ENCODE data around the gene C3. TPM values are rescaled to one million over a fixed set of nuclear protein-coding genes. Genes with fewer than 3 reads are reported as not detected.
A peak's percentile ranks its signal among the peaks of the same experiment; 100 is the strongest.

The C3 gene
- polyA plus RNA-seq, 2 donors, result 25.6 to 137 TPM

GRCh38 chr19:6761053-6761676, 40.7 kb upstream of the C3 start:
- Histone ChIP-seq H3K4me3 (ENCODE audit: low read depth in 1 of 2, low read length in 2 of 2) (no peak overlapping the region), H3K36me3 (ENCODE audit: control insufficient read depth in 2 of 2, insufficient read depth in 2 of 2, low read length in 1 of 2) (peaks cover 0 to 10% of the 10 kb centered on the region in 2 donors), H3K27me3 (ENCODE audit: control insufficient read depth in 1 of 2, insufficient read depth in 2 of 2, low read length in 2 of 2) (no peaks in the 10 kb centered on the region), H3K9me3 (ENCODE audit: control insufficient read depth in 2 of 2, insufficient read depth in 1 of 2, low read depth in 1 of 2, low read length in 1 of 2) (no peaks in the 10 kb centered on the region), H3K27ac (ENCODE audit: low read depth in 2 of 2, low read length in 1 of 2) (no peak overlapping the region), H3K4me1 (ENCODE audit: control insufficient read depth in 2 of 2, insufficient read depth in 2 of 2, low read length in 1 of 2) (no peaks in the 10 kb centered on the region)
- 80 to 92% methylated on average over 4 of the region's 4 CpGs for WGBS, 2 donors

GRCh38 chr19:6760606-6761005, 40.2 kb upstream of the C3 start:
- WGBS, 2 donors, result 96 to 97% methylated on average over 17 of the region's 17 CpGs
- no peak overlapping the region for H3K27ac ChIP-seq (ENCODE audit: low read depth in 2 of 2, low read length in 1 of 2)
- no peaks in the 10 kb centered on the region for H3K4me1 ChIP-seq (ENCODE audit: control insufficient read depth in 2 of 2, insufficient read depth in 2 of 2, low read length in 1 of 2)
- peaks cover 0 to 10% of the 10 kb centered on the region in 2 donors for H3K36me3 ChIP-seq (ENCODE audit: control insufficient read depth in 2 of 2, insufficient read depth in 2 of 2, low read length in 1 of 2)
- H3K4me3 ChIP-seq (ENCODE audit: low read depth in 1 of 2, low read length in 2 of 2), result no peak overlapping the region
- no peaks in the 10 kb centered on the region for H3K9me3 ChIP-seq (ENCODE audit: control insufficient read depth in 2 of 2, insufficient read depth in 1 of 2, low read depth in 1 of 2, low read length in 1 of 2)
- H3K27me3 ChIP-seq (ENCODE audit: control insufficient read depth in 1 of 2, insufficient read depth in 2 of 2, low read length in 2 of 2), result no peaks in the 10 kb centered on the region

GRCh38 chr19:6754653-6755463, 34.4 kb upstream of the C3 start:
- Histone ChIP-seq H3K36me3 (ENCODE audit: control insufficient read depth in 2 of 2, insufficient read depth in 2 of 2, low read length in 1 of 2) (peaks cover 3 to 28% of the 10 kb centered on the region in 2 donors), H3K9me3 (ENCODE audit: control insufficient read depth in 2 of 2, insufficient read depth in 1 of 2, low read depth in 1 of 2, low read length in 1 of 2) (no peaks in the 10 kb centered on the region), H3K27ac (ENCODE audit: low read depth in 2 of 2, low read length in 1 of 2) (no peak overlapping the region), H3K4me1 (ENCODE audit: control insufficient read depth in 2 of 2, insufficient read depth in 2 of 2, low read length in 1 of 2) (peaks cover 0 to 6% of the 10 kb centered on the region in 2 donors), H3K4me3 (ENCODE audit: low read depth in 1 of 2, low read length in 2 of 2) (no peak overlapping the region), H3K27me3 (ENCODE audit: control insufficient read depth in 1 of 2, insufficient read depth in 2 of 2, low read length in 2 of 2) (no peaks in the 10 kb centered on the region)
- WGBS, 2 donors, result 90 to 94% methylated on average over 22 to 23 of the region's 23 CpGs

GRCh38 chr19:6754136-6754535, 33.7 kb upstream of the C3 start:
- H3K4me3 ChIP-seq (ENCODE audit: low read depth in 1 of 2, low read length in 2 of 2), result no peak overlapping the region
- WGBS, 2 donors, result 95 to 96% methylated on average over 22 of the region's 22 CpGs
- H3K36me3 ChIP-seq (ENCODE audit: control insufficient read depth in 2 of 2, insufficient read depth in 2 of 2, low read length in 1 of 2), result peaks cover 3 to 29% of the 10 kb centered on the region in 2 donors
- no peaks in the 10 kb centered on the region for H3K9me3 ChIP-seq (ENCODE audit: control insufficient read depth in 2 of 2, insufficient read depth in 1 of 2, low read depth in 1 of 2, low read length in 1 of 2)
- peak overlapping the region in 1 of 2 donors; percentile 48 for H3K27ac ChIP-seq (ENCODE audit: low read depth in 2 of 2, low read length in 1 of 2)
- peaks cover 0 to 6% of the 10 kb centered on the region in 2 donors for H3K4me1 ChIP-seq (ENCODE audit: control insufficient read depth in 2 of 2, insufficient read depth in 2 of 2, low read length in 1 of 2)
- no peaks in the 10 kb centered on the region for H3K27me3 ChIP-seq (ENCODE audit: control insufficient read depth in 1 of 2, insufficient read depth in 2 of 2, low read length in 2 of 2)

GRCh38 chr19:6753178-6754031, 33.0 kb upstream of the C3 start:
- WGBS, 2 donors, result 16 to 22% methylated on average over 49 to 50 of the region's 50 CpGs
- H3K27ac ChIP-seq (ENCODE audit: low read depth in 2 of 2, low read length in 1 of 2), result peak overlapping the region; percentile 48 to 86
- H3K27me3 ChIP-seq (ENCODE audit: control insufficient read depth in 1 of 2, insufficient read depth in 2 of 2, low read length in 2 of 2), result no peaks in the 10 kb centered on the region
- H3K36me3 ChIP-seq (ENCODE audit: control insufficient read depth in 2 of 2, insufficient read depth in 2 of 2, low read length in 1 of 2), result peaks cover 3 to 30% of the 10 kb centered on the region in 2 donors
- peak overlapping the region in 1 of 2 donors; percentile 25 for H3K4me3 ChIP-seq (ENCODE audit: low read depth in 1 of 2, low read length in 2 of 2)
- H3K4me1 ChIP-seq (ENCODE audit: control insufficient read depth in 2 of 2, insufficient read depth in 2 of 2, low read length in 1 of 2), result peaks cover 0 to 6% of the 10 kb centered on the region in 2 donors
- no peaks in the 10 kb centered on the region for H3K9me3 ChIP-seq (ENCODE audit: control insufficient read depth in 2 of 2, insufficient read depth in 1 of 2, low read depth in 1 of 2, low read length in 1 of 2)

GRCh38 chr19:6752256-6753177, 32.1 kb upstream of the C3 start:
- Histone ChIP-seq H3K4me1 (ENCODE audit: control insufficient read depth in 2 of 2, insufficient read depth in 2 of 2, low read length in 1 of 2) (peaks cover 0 to 6% of the 10 kb centered on the region in 2 donors), H3K4me3 (ENCODE audit: low read depth in 1 of 2, low read length in 2 of 2) (no peak overlapping the region), H3K9me3 (ENCODE audit: control insufficient read depth in 2 of 2, insufficient read depth in 1 of 2, low read depth in 1 of 2, low read length in 1 of 2) (no peaks in the 10 kb centered on the region), H3K36me3 (ENCODE audit: control insufficient read depth in 2 of 2, insufficient read depth in 2 of 2, low read length in 1 of 2) (peaks cover 3 to 30% of the 10 kb centered on the region in 2 donors), H3K27me3 (ENCODE audit: control insufficient read depth in 1 of 2, insufficient read depth in 2 of 2, low read length in 2 of 2) (no peaks in the 10 kb centered on the region), H3K27ac (ENCODE audit: low read depth in 2 of 2, low read length in 1 of 2) (peak overlapping the region; percentile 48 to 57)
- 68 to 78% methylated on average over 49 to 50 of the region's 50 CpGs for WGBS, 2 donors

- Histone ChIP-seq H3K27ac (ENCODE audit: low read depth in 2 of 2, low read length in 1 of 2) (peak overlapping the region; percentile 39 to 62), H3K36me3 (ENCODE audit: control insufficient read depth in 2 of 2, insufficient read depth in 2 of 2, low read length in 1 of 2) (peaks cover 6 to 38% of the 10 kb centered on the region in 2 donors), H3K9me3 (ENCODE audit: control insufficient read depth in 2 of 2, insufficient read depth in 1 of 2, low read depth in 1 of 2, low read length in 1 of 2) (no peaks in the 10 kb centered on the region), H3K27me3 (ENCODE audit: control insufficient read depth in 1 of 2, insufficient read depth in 2 of 2, low read length in 2 of 2) (no peaks in the 10 kb centered on the region), H3K4me1 (ENCODE audit: control insufficient read depth in 2 of 2, insufficient read depth in 2 of 2, low read length in 1 of 2) (peaks cover 0 to 6% of the 10 kb centered on the region in 2 donors), H3K4me3 (ENCODE audit: low read depth in 1 of 2, low read length in 2 of 2) (no peak overlapping the region)
- WGBS, 2 donors, result 88 to 90% methylated on average over 16 of the region's 16 CpGs
Measured at GRCh38 chr19:6751189-6751588, 30.7 kb upstream of the C3 start.

GRCh38 chr19:6750062-6750461, 29.6 kb upstream of the C3 start:
- WGBS, 2 donors, result 54 to 57% methylated on average over 20 of the region's 20 CpGs
- peaks cover 6 to 46% of the 10 kb centered on the region in 2 donors for H3K36me3 ChIP-seq (ENCODE audit: control insufficient read depth in 2 of 2, insufficient read depth in 2 of 2, low read length in 1 of 2)
- H3K4me1 ChIP-seq (ENCODE audit: control insufficient read depth in 2 of 2, insufficient read depth in 2 of 2, low read length in 1 of 2), result peaks cover 0 to 6% of the 10 kb centered on the region in 2 donors
- peak overlapping the region in 1 of 2 donors; percentile 14 for H3K4me3 ChIP-seq (ENCODE audit: low read depth in 1 of 2, low read length in 2 of 2)
- no peaks in the 10 kb centered on the region for H3K27me3 ChIP-seq (ENCODE audit: control insufficient read depth in 1 of 2, insufficient read depth in 2 of 2, low read length in 2 of 2)
- H3K9me3 ChIP-seq (ENCODE audit: control insufficient read depth in 2 of 2, insufficient read depth in 1 of 2, low read depth in 1 of 2, low read length in 1 of 2), result no peaks in the 10 kb centered on the region
- H3K27ac ChIP-seq (ENCODE audit: low read depth in 2 of 2, low read length in 1 of 2), result peak overlapping the region; percentile 39 to 62
